ENCODE measurements around the gene PXDN. TPM values are rescaled to one million over a fixed set of nuclear protein-coding genes. Genes with fewer than 3 reads are reported as not detected.

Gene PXDN
- total RNA-seq, 4 donors from 2014 or later: 7.0 to 9.5 (median 9.4) TPM

DNA sequence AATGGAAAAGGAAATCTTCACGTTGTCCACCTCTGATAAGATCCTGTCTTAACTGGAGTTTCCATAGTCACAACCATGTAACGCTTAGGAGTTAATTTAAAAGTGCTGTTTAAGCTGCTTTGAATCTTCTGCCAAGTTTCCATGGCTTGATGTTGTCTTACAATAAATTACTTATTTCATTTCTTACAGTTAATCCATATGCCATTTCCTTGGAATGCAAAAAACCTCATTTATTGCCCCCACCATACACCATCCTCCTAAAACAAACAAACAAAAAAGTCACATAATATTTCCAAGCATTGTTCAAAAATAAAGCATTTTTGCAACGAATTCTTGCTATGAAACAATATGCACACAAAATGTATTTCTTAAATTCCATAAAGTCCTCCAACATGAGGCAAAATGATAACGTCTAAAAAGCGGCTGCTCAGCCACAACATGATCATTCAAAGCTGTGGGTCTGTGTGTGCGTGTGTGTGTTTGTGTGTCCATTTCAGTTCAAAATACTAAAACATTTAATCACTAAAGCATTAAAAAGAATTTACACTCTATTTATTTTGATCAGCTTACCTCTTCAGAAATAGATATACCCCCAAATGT, 46.8 kb upstream of the PXDN start:
- Histone ChIP-seq H3K9me3 (no peaks in the 10 kb centered on the region), H3K4me1 (peaks cover 6% of the 10 kb centered on the region), H3K4me3 (no peak overlapping the region), H3K27me3 (peaks cover 15% of the 10 kb centered on the region), H3K36me3 (no peaks in the 10 kb centered on the region), H3K27ac (no peak overlapping the region)
- TF ChIP-seq, protein P1, sequence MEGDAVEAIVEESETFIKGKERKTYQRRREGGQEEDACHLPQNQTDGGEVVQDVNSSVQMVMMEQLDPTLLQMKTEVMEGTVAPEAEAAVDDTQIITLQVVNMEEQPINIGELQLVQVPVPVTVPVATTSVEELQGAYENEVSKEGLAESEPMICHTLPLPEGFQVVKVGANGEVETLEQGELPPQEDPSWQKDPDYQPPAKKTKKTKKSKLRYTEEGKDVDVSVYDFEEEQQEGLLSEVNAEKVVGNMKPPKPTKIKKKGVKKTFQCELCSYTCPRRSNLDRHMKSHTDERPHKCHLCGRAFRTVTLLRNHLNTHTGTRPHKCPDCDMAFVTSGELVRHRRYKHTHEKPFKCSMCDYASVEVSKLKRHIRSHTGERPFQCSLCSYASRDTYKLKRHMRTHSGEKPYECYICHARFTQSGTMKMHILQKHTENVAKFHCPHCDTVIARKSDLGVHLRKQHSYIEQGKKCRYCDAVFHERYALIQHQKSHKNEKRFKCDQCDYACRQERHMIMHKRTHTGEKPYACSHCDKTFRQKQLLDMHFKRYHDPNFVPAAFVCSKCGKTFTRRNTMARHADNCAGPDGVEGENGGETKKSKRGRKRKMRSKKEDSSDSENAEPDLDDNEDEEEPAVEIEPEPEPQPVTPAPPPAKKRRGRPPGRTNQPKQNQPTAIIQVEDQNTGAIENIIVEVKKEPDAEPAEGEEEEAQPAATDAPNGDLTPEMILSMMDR (IDR thresholded peaks at IDR 0.05): no peak
- TF ChIP-seq EP300 (IDR thresholded peaks at IDR 0.05) (no peak), POLR2A (IDR thresholded peaks at IDR 0.05) (no peak), POLR2AphosphoS5 (IDR thresholded peaks at IDR 0.05) (no peak)
- no peak for DNase-seq (ENCODE audit: low spot score in 2 of 2)
- WGBS: 59% methylated on average over 6 of the region's 6 CpGs

DNA sequence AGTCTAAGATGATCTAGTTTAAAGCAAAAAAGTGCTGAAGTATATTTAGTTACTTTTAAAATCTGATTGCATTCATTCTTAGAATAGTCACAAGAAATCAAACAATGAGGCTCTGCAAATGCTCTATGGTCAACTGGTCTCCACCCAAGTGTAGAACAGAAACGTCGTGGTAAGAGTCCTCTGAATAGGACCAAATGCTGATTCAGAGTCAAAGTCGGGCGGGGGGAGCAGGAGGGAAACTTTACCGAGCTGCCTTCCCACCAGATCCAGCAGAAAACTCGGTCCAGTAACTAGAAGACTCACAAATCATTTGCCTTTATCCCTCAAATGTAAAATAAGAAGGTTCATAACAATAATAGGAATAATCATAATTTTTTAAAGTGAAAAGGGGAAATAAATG, 46.2 kb upstream of the PXDN start:
- Histone ChIP-seq H3K27ac (no peak overlapping the region), H3K36me3 (no peaks in the 10 kb centered on the region), H3K4me3 (no peak overlapping the region), H3K9me3 (no peaks in the 10 kb centered on the region), H3K27me3 (peaks cover 15% of the 10 kb centered on the region), H3K4me1 (peaks cover 6% of the 10 kb centered on the region)
- TF ChIP-seq EP300 (IDR thresholded peaks at IDR 0.05) (no peak), POLR2AphosphoS5 (IDR thresholded peaks at IDR 0.05) (no peak), POLR2A (IDR thresholded peaks at IDR 0.05) (no peak)
- TF ChIP-seq, protein P1 (IDR thresholded peaks at IDR 0.05): no peak
- 53% methylated on average over 6 of the region's 6 CpGs for WGBS
- DNase-seq (ENCODE audit: low spot score in 2 of 2): no peak

DNA sequence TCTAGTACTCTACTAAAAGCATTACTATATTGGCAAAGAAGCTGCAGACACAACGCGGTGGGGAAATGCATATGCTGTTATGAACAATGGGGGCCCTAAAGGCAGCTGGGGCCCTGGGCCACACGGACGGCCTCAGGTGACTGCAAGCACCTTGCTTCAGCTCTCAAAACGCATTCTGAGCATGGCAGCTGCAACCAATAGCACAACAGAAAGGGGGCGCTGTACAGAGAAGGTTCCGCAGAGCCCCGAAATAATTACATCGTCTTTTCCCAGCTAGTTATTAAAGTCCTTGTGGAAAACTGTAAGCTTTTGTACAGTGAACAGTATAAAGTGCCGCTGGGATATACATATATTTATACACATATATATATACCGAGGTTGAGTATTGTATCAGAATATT, 45.3 kb upstream of the PXDN start:
- Histone ChIP-seq H3K36me3 (no peaks in the 10 kb centered on the region), H3K4me1 (peaks cover 6% of the 10 kb centered on the region), H3K27ac (no peak overlapping the region), H3K27me3 (peaks cover 15% of the 10 kb centered on the region), H3K4me3 (no peak overlapping the region), H3K9me3 (no peaks in the 10 kb centered on the region)
- no peak for DNase-seq (ENCODE audit: low spot score in 2 of 2)
- TF ChIP-seq, protein P1 (IDR thresholded peaks at IDR 0.05): no peak
- TF ChIP-seq EP300 (IDR thresholded peaks at IDR 0.05) (no peak), POLR2A (IDR thresholded peaks at IDR 0.05) (no peak), POLR2AphosphoS5 (IDR thresholded peaks at IDR 0.05) (no peak)
- 91% methylated on average over 11 of the region's 11 CpGs for WGBS

GRCh38 chr2:1788478-1788959, 44.2 kb upstream of the PXDN start:
- TF ChIP-seq, protein P1 (IDR thresholded peaks at IDR 0.05): no peak
- TF ChIP-seq EP300 (IDR thresholded peaks at IDR 0.05): no peak
- TF ChIP-seq POLR2A (IDR thresholded peaks at IDR 0.05): no peak
- TF ChIP-seq POLR2AphosphoS5 (IDR thresholded peaks at IDR 0.05): no peak

GRCh38 chr2:1787755-1788477, 43.6 kb upstream of the PXDN start:
- peak in 1 of 2 donors; percentile 11 for DNase-seq (ENCODE audit: low spot score in 2 of 2)

More at GRCh38 chr2:1788478-1788959, 44.2 kb upstream of the PXDN start:
- Histone ChIP-seq H3K4me3 (no peak overlapping the region), H3K4me1 (peaks cover 6% of the 10 kb centered on the region), H3K27me3 (peaks cover 20% of the 10 kb centered on the region), H3K36me3 (no peaks in the 10 kb centered on the region), H3K27ac (no peak overlapping the region), H3K9me3 (no peaks in the 10 kb centered on the region)
- peak in 1 of 2 donors; percentile 42 for DNase-seq (ENCODE audit: low spot score in 2 of 2)
- WGBS: 92% methylated on average over 16 of the region's 18 CpGs

More at GRCh38 chr2:1787755-1788477, 43.6 kb upstream of the PXDN start:
- Histone ChIP-seq H3K27ac (no peak overlapping the region), H3K4me3 (no peak overlapping the region), H3K4me1 (peaks cover 6% of the 10 kb centered on the region), H3K9me3 (no peaks in the 10 kb centered on the region), H3K27me3 (peaks cover 20% of the 10 kb centered on the region), H3K36me3 (no peaks in the 10 kb centered on the region)
- WGBS: 85% methylated on average over 10 of the region's 10 CpGs
- TF ChIP-seq POLR2A (IDR thresholded peaks at IDR 0.05) (no peak), EP300 (IDR thresholded peaks at IDR 0.05) (no peak), POLR2AphosphoS5 (IDR thresholded peaks at IDR 0.05) (no peak)
- TF ChIP-seq, protein P1 (IDR thresholded peaks at IDR 0.05): no peak

Measured in suprapubic skin (tissue), 4 donors.